ENCODE data around the gene OSGEP. TPM values are rescaled to one million over a fixed set of nuclear protein-coding genes. Genes with fewer than 3 reads are reported as not detected.

Gene OSGEP
- total and polyA plus RNA-seq, 2 of the 13 experiments (the other 11 are each of a cell fraction or from before 2014, with no cell fraction given), result 39.7 to 41.1 TPM

GRCh38 chr14:20412876-20413743, 41.5 kb downstream of the OSGEP start, which contains the start of gene TEP1 (continued):
- TF ChIP-seq, protein P1, sequence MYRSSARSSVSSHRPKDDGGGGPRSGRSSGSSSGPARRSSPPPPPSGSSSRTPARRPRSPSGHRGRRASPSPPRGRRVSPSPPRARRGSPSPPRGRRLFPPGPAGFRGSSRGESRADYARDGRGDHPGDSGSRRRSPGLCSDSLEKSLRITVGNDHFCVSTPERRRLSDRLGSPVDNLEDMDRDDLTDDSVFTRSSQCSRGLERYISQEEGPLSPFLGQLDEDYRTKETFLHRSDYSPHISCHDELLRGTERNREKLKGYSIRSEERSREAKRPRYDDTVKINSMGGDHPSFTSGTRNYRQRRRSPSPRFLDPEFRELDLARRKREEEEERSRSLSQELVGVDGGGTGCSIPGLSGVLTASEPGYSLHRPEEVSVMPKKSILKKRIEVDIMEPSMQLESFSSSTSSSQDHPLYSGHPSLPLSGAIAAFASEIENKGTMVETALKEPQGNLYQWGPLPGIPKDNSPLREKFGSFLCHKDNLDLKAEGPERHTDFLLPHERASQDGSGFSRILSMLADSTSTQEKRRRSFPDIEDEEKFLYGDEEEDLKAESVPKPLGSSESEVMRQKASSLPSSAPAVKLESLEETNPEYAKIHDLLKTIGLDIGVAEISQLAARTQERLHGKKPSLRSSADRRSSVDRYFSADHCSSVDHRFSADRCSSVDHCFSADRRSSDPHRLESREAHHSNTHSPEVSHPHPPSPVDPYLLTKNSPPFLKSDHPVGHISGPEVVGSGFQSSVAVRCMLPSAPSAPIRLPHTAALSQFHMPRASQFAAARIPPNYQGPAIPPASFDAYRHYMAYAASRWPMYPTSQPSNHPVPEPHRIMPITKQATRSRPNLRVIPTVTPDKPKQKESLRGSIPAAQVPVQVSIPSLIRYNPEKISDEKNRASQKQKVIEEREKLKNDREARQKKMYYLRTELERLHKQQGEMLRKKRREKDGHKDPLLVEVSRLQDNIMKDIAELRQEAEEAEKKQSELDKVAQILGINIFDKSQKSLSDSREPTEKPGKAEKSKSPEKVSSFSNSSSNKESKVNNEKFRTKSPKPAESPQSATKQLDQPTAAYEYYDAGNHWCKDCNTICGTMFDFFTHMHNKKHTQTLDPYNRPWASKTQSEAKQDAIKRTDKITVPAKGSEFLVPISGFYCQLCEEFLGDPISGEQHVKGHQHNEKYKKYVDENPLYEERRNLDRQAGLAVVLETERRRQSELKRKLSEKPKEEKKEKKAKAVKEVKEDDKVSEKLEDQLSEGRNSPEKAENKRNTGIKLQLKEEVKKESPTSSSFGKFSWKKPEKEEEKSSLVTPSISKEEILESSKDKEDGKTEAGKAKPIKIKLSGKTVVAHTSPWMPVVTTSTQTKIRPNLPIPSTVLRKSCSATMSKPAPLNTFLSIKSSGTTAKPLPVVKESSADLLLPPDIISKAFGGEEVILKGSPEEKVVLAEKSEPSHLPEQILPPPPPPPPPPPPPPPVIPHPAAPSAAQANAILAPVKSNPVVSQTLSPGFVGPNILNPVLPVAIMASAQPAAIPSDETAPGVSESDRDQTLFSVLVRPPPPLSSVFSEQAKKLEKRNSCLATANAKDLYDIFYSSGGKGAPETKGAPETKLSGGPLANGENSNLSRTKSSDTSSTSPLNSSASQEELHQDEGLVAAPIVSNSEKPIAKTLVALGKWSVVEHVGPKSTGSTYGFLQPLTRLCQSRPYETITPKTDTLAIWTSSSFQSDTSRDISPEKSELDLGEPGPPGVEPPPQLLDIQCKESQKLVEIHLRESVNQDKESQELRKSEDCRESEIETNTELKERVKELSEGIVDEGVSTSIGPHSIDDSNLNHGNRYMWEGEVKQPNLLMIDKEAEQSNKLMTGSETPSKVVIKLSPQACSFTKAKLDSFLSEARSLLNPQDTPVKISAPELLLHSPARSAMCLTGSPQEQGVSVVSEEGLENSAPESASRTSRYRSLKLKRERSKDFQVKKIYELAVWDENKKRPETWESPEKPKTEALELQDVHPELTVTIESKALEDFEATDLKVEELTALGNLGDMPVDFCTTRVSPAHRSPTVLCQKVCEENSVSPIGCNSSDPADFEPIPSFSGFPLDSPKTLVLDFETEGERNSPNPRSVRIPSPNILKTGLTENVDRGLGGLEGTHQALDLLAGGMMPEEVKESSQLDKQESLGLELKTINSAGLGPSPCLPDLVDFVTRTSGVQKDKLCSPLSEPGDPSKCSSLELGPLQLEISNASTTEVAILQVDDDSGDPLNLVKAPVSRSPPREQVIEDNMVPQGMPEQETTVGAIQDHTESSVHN (CRISPR knock-in tag; IDR thresholded peaks at IDR 0.05), result no peak
- TF ChIP-seq RARG (CRISPR knock-in tag; IDR thresholded peaks at IDR 0.05; ENCODE audit: low read depth) (no peak), POLR2G (IDR thresholded peaks at IDR 0.05; ENCODE audit: low read depth, low read length) (peak; percentile 96), HOXA9 (CRISPR knock-in tag; IDR thresholded peaks at IDR 0.05; ENCODE audit: borderline replicate concordance) (no peak), CTCF (CRISPR knock-in tag; IDR thresholded peaks at IDR 0.05) (peak; percentile 35), ZNF124 (CRISPR knock-in tag; IDR thresholded peaks at IDR 0.05) (no peak), KDM5B (CRISPR knock-in tag; IDR thresholded peaks at IDR 0.05; ENCODE audit: borderline replicate concordance) (peak; percentile 80; the same call in 1 of the 2 replicates), NFRKB (IDR thresholded peaks at IDR 0.05) (no peak), ZNF501 (CRISPR knock-in tag; IDR thresholded peaks at IDR 0.05) (peak; percentile 93), ZNF883 (CRISPR knock-in tag; IDR thresholded peaks at IDR 0.05; ENCODE audit: not compliant biosample characterization) (peak; percentile 82), ZFP37 (CRISPR knock-in tag; IDR thresholded peaks at IDR 0.05; ENCODE audit: borderline replicate concordance) (peak; percentile 54; the same call in 1 of the 2 replicates)
- TF ChIP-seq, protein P2, sequence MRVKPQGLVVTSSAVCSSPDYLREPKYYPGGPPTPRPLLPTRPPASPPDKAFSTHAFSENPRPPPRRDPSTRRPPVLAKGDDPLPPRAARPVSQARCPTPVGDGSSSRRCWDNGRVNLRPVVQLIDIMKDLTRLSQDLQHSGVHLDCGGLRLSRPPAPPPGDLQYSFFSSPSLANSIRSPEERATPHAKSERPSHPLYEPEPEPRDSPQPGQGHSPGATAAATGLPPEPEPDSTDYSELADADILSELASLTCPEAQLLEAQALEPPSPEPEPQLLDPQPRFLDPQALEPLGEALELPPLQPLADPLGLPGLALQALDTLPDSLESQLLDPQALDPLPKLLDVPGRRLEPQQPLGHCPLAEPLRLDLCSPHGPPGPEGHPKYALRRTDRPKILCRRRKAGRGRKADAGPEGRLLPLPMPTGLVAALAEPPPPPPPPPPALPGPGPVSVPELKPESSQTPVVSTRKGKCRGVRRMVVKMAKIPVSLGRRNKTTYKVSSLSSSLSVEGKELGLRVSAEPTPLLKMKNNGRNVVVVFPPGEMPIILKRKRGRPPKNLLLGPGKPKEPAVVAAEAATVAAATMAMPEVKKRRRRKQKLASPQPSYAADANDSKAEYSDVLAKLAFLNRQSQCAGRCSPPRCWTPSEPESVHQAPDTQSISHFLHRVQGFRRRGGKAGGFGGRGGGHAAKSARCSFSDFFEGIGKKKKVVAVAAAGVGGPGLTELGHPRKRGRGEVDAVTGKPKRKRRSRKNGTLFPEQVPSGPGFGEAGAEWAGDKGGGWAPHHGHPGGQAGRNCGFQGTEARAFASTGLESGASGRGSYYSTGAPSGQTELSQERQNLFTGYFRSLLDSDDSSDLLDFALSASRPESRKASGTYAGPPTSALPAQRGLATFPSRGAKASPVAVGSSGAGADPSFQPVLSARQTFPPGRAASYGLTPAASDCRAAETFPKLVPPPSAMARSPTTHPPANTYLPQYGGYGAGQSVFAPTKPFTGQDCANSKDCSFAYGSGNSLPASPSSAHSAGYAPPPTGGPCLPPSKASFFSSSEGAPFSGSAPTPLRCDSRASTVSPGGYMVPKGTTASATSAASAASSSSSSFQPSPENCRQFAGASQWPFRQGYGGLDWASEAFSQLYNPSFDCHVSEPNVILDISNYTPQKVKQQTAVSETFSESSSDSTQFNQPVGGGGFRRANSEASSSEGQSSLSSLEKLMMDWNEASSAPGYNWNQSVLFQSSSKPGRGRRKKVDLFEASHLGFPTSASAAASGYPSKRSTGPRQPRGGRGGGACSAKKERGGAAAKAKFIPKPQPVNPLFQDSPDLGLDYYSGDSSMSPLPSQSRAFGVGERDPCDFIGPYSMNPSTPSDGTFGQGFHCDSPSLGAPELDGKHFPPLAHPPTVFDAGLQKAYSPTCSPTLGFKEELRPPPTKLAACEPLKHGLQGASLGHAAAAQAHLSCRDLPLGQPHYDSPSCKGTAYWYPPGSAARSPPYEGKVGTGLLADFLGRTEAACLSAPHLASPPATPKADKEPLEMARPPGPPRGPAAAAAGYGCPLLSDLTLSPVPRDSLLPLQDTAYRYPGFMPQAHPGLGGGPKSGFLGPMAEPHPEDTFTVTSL (CRISPR knock-in tag; IDR thresholded peaks at IDR 0.05; ENCODE audit: borderline replicate concordance), result peak; percentile 35; the same call in 1 of the 2 replicates
